Panc1 (cell line): Measurements from ENCODE around the gene PRRT3.

Experiments used
- CTCF ChIP-seq: fragments of 450-650 bp; IDR thresholded peaks from 2 replicates; pipeline ENCODE4 v1.5.1; 2017; ENCODE audit warnings: mild to moderate bottlenecking
- SIN3A ChIP-seq: IDR thresholded peaks from 2 replicates; pipeline ENCODE4 v1.6.1; 2012; ENCODE audit warnings: low read depth, mild to moderate bottlenecking, low read length, moderate library complexity, borderline replicate concordance; ENCODE audit not compliant: insufficient read depth

DNA sequence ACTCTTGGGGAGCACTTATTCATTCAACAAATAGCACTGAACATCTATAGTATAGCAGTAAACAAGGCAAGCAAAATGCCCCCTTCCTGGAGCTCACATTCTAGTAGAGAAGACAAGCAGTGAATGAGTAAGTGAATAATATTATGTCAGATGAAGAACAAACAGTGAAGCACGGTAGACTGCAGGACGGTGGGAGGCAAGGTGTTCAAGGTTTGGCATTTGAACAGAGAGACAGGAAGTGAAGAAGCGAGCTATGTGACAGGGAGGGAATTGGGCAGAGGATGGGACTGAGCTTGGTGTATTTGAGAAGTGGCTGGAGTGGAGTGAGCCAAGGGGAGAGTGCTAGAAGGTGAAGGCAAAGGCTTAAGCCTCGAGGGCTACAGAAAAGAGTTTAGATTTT is 17.2 kb downstream of the PRRT3 start:
- no peak for TF ChIP-seq CTCF
- TF ChIP-seq SIN3A: no peak
